Measurements from ENCODE around the gene VCL. TPM values are rescaled to one million over a fixed set of nuclear protein-coding genes. Genes with fewer than 3 reads are reported as not detected.
A peak's percentile ranks its signal among the peaks of the same experiment; 100 is the strongest.

VCL gene
- polyA plus RNA-seq, 1 of the 3 experiments (the other 2 are of a cell fraction): 147 TPM

- Histone ChIP-seq H3K9me3 (no peaks in the 10 kb centered on the region), H3K27me3 (ENCODE audit: insufficient read depth) (no peaks in the 10 kb centered on the region), H3K9ac (no peak overlapping the region; the same call in 1 of the 2 replicates), H2AFZ (ENCODE audit: low read depth) (no peak overlapping the region), H3K4me3 (ENCODE audit: low read depth in 2 of 2, low read length in 1 of 2) (no peak overlapping the region; a peak in 1 of 4 replicates), H3K4me2 (peak overlapping the region; percentile 46; the same call in 1 of the 2 replicates), H3K4me1 (ENCODE audit: control insufficient read depth in 1 of 2, insufficient read depth in 2 of 2, low read depth in 1 of 2, low read length in 1 of 2) (peaks cover 3 to 74% of the 10 kb centered on the region in 2 experiments), H3K27ac (ENCODE audit: low read depth in 2 of 2, low read length in 1 of 2) (peak overlapping the region; percentile 8 to 93; a peak in 3 of 4 replicates), H3K36me3 (replicated peaks in 1 of 2; ENCODE audit: control insufficient read depth in 1 of 2, insufficient read depth in 2 of 2, low read length in 1 of 2) (peaks cover 0 to 27% of the 10 kb centered on the region in 2 experiments), H4K20me1 (ENCODE audit: insufficient read depth) (peaks cover 92% of the 10 kb centered on the region), H3K79me2 (ENCODE audit: insufficient read depth) (peaks cover 97% of the 10 kb centered on the region), H3K9me2 (no peaks in the 10 kb centered on the region), H3F3A (replicated peaks; ENCODE audit: insufficient read depth) (peaks cover 69% of the 10 kb centered on the region)
- 84% methylated on average over 6 of the region's 6 CpGs for WGBS (ENCODE audit: low lambda C conversion rate)
- no peak for DNase-seq
- no peak for TF ChIP-seq FOXJ3 (CRISPR knock-in tag; IDR thresholded peaks at IDR 0.05)
- TF ChIP-seq SIN3A (IDR thresholded peaks at IDR 0.05; ENCODE audit: borderline replicate concordance, low read depth, low read length): no peak
- no peak for TF ChIP-seq FOSL2 (IDR thresholded peaks at IDR 0.05; ENCODE audit: borderline replicate concordance, low read depth)
- TF ChIP-seq ZBTB33 (IDR thresholded peaks at IDR 0.05; ENCODE audit: borderline replicate concordance, low read depth): no peak
- no peak for TF ChIP-seq MEF2A (IDR thresholded peaks at IDR 0.05; ENCODE audit: borderline replicate concordance, low read depth)
- TF ChIP-seq PBX3 (IDR thresholded peaks at IDR 0.05): no peak
- TF ChIP-seq REST (IDR thresholded peaks at IDR 0.05; ENCODE audit: low read depth, low read length): no peak
- no peak for TF ChIP-seq TAF1 (IDR thresholded peaks at IDR 0.05; ENCODE audit: borderline replicate concordance, low read depth, low read length)
- no peak for TF ChIP-seq POLR2AphosphoS5 (IDR thresholded peaks at IDR 0.05; ENCODE audit: low read depth, low read length)
- TF ChIP-seq FOXM1 (IDR thresholded peaks at IDR 0.05; ENCODE audit: low read depth): no peak
- TF ChIP-seq RFX5 (IDR thresholded peaks at IDR 0.05; ENCODE audit: low read length): no peak
- TF ChIP-seq NRF1 (IDR thresholded peaks at IDR 0.05; ENCODE audit: low read depth, low read length): no peak
- no peak for TF ChIP-seq YY1 (IDR thresholded peaks at IDR 0.05; ENCODE audit: low read depth)
- TF ChIP-seq RAD21 (IDR thresholded peaks at IDR 0.05; ENCODE audit: low read length): no peak
- no peak for TF ChIP-seq IRF3 (IDR thresholded peaks at IDR 0.05; ENCODE audit: low read depth, low read length)
- no peak for TF ChIP-seq RXRA (IDR thresholded peaks at IDR 0.05; ENCODE audit: borderline replicate concordance, low read depth)
- TF ChIP-seq TCF12 (IDR thresholded peaks at IDR 0.05): no peak
- TF ChIP-seq EP300 (IDR thresholded peaks at IDR 0.05; ENCODE audit: borderline replicate concordance in 1 of 2, low read depth in 1 of 2, low read length in 1 of 2): no peak
- POLR2A ChIA-PET: no interaction called here
- CTCF ChIA-PET: interaction anchor here (0.6 kb wide), 1 partner anchor 71 kb away, joined by 3 read pairs; no protein-coding TSS in a partner anchor
These were observed 13.1 kb downstream of the VCL start for GRCh38 chr10:74011017-74011416.

Data from SK-N-SH (cell line).